ENCODE measurements around the gene SLPI.

The SLPI gene

GRCh38 chr20:45218124-45218523, 36.2 kb downstream of the SLPI start:
- Histone ChIP-seq H3K27me3 (peaks cover 49% of the 10 kb centered on the region), H3K4me3 (ENCODE audit: low read depth in 1 of 2, low read length in 1 of 2) (no peak overlapping the region), H3K9me3 (no peaks in the 10 kb centered on the region), H3K36me3 (no peaks in the 10 kb centered on the region), H3K27ac (no peak overlapping the region), H3K4me1 (ENCODE audit: control insufficient read depth in 1 of 2, insufficient read depth in 1 of 2, low read depth in 1 of 2, low read length in 1 of 2) (no peaks in the 10 kb centered on the region)
- no peak for TF ChIP-seq CTCF (IDR thresholded peaks at IDR 0.05)

GRCh38 chr20:45212836-45213235, 41.5 kb downstream of the SLPI start:
- Histone ChIP-seq H3K27me3 (peaks cover 12% of the 10 kb centered on the region), H3K36me3 (no peaks in the 10 kb centered on the region), H3K27ac (no peak overlapping the region), H3K4me1 (ENCODE audit: control insufficient read depth in 1 of 2, insufficient read depth in 1 of 2, low read depth in 1 of 2, low read length in 1 of 2) (no peaks in the 10 kb centered on the region), H3K4me3 (ENCODE audit: low read depth in 1 of 2, low read length in 1 of 2) (no peak overlapping the region), H3K9me3 (no peaks in the 10 kb centered on the region)
- TF ChIP-seq CTCF (IDR thresholded peaks at IDR 0.05), result no peak

GRCh38 chr20:45211569-45212474, 42.5 kb downstream of the SLPI start:
- no peaks in the 10 kb centered on the region for H3K36me3 ChIP-seq
- TF ChIP-seq CTCF (IDR thresholded peaks at IDR 0.05), result no peak
- H3K27me3 ChIP-seq, result peaks cover 22% of the 10 kb centered on the region
- no peaks in the 10 kb centered on the region for H3K9me3 ChIP-seq
- H3K27ac ChIP-seq, result no peak overlapping the region
- no peak overlapping the region for H3K4me3 ChIP-seq (ENCODE audit: low read depth in 1 of 2, low read length in 1 of 2)
- peaks cover 0 to 4% of the 10 kb centered on the region in 2 experiments for H3K4me1 ChIP-seq (ENCODE audit: control insufficient read depth in 1 of 2, insufficient read depth in 1 of 2, low read depth in 1 of 2, low read length in 1 of 2)

- Histone ChIP-seq H3K27ac (no peak overlapping the region), H3K9me3 (no peaks in the 10 kb centered on the region), H3K4me3 (ENCODE audit: low read depth in 1 of 2, low read length in 1 of 2) (no peak overlapping the region), H3K27me3 (peaks cover 32% of the 10 kb centered on the region), H3K36me3 (no peaks in the 10 kb centered on the region), H3K4me1 (ENCODE audit: control insufficient read depth in 1 of 2, insufficient read depth in 1 of 2, low read depth in 1 of 2, low read length in 1 of 2) (peaks cover 0 to 7% of the 10 kb centered on the region in 2 experiments)
- TF ChIP-seq CTCF (IDR thresholded peaks at IDR 0.05), result no peak
Measured at GRCh38 chr20:45209924-45210323, 44.4 kb downstream of the SLPI start.

GRCh38 chr20:45206725-45207124, 47.6 kb downstream of the SLPI start, which contains the start of gene SEMG1:
SEMG1 (plus strand) TSS chr20:45207033; CDS start chr20:45207054, 21 bp downstream.
- no peaks in the 10 kb centered on the region for H3K9me3 ChIP-seq
- peaks cover 0 to 7% of the 10 kb centered on the region in 2 experiments for H3K4me1 ChIP-seq (ENCODE audit: control insufficient read depth in 1 of 2, insufficient read depth in 1 of 2, low read depth in 1 of 2, low read length in 1 of 2)
- no peaks in the 10 kb centered on the region for H3K36me3 ChIP-seq
- H3K27me3 ChIP-seq, result peaks cover 31% of the 10 kb centered on the region
- no peak for TF ChIP-seq CTCF (IDR thresholded peaks at IDR 0.05)
- no peak within 1 kb of the TSS for H3K4me3 ChIP-seq (ENCODE audit: low read depth in 1 of 2, low read length in 1 of 2)
- H3K27ac ChIP-seq, result no peak within 1 kb of the TSS

Measured in neutrophil (primary cell).